GM23248 (cell line): ENCODE data around the gene OR6N2.

Source experiments
- EZH2 ChIP-seq: fragments of 200-600 bp; sonication (generic); IDR thresholded peaks from 2 replicates; pipeline ENCODE4 v1.6.1; 2018; ENCODE audit warnings: antibody characterized with exemption, mild to moderate bottlenecking; ENCODE audit not compliant: insufficient read depth, poor library complexity, severe bottlenecking
- EZH2phosphoT487 ChIP-seq: fragments of 200-600 bp; sonication (generic); IDR thresholded peaks from 2 replicates; pipeline ENCODE4 v1.6.1; 2018; ENCODE audit warnings: antibody characterized with exemption, moderate library complexity, mild to moderate bottlenecking, low read depth; ENCODE audit not compliant: insufficient read depth

DNA sequence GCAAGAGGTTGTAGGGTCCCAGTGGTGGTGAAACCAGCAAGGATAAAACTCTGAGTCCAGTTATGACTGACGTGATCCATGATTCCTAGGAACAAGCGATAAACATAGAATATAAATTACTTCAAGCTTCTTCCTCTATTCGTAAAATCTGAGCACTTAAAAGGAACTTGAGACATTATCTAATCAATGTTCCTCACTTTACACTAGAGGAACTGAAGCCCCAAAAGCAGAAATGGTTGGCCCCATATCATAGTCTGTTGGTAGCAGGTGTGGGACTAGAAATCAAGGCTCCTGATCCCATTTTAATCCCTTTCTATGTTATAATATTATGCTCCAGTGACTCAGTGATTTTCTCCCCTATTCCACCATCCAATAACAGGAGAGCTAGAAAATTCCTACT is 28.3 kb upstream of the OR6N2 start:
- no peak for TF ChIP-seq EZH2
- no peak for TF ChIP-seq EZH2phosphoT487
